NK-92 (cell line): ENCODE data around the gene NMD3.
"Not testable (repeated sequence)": the region's sequence is repeated elsewhere in the genome, so short reads cannot be mapped to it uniquely, and the experiment has no call there.

Experiments
- DNase-seq: peaks from one replicate; lab custom pipeline; 2025; ENCODE audit not compliant: unreplicated experiment; lab: John Stamatoyannopoulos, UW

NMD3 gene

GRCh38 chr3:161274691-161275298, 53.7 kb downstream of the NMD3 start:
- DNase-seq = no peak

GRCh38 chr3:161275919-161276318, 54.8 kb downstream of the NMD3 start:
- no peak for DNase-seq

- not testable (repeated sequence) for DNase-seq
Measured at GRCh38 chr3:161282387-161282786, 61.3 kb downstream of the NMD3 start.

GRCh38 chr3:161284989-161285388, 63.9 kb downstream of the NMD3 start:
- DNase-seq = no peak

- no peak for DNase-seq
Measured at GRCh38 chr3:161289174-161289573, 68.1 kb downstream of the NMD3 start.

GRCh38 chr3:161291191-161291901, 70.2 kb downstream of the NMD3 start:
- DNase-seq = no peak

GRCh38 chr3:161293381-161293780, 72.3 kb downstream of the NMD3 start:
- DNase-seq = no peak

- no peak for DNase-seq
Measured at GRCh38 chr3:161295325-161295724, 74.2 kb downstream of the NMD3 start.

GRCh38 chr3:161296814-161297213, 75.7 kb downstream of the NMD3 start:
- no peak for DNase-seq
